ENCODE results near the gene BPIFB4. TPM values are rescaled to one million over a fixed set of nuclear protein-coding genes. Genes with fewer than 3 reads are reported as not detected.
"Not testable (repeated sequence)": the region's sequence is repeated elsewhere in the genome, so short reads cannot be mapped to it uniquely, and the experiment has no call there.

BPIFB4 gene
- total RNA-seq, 4 donors from 2014 or later = not detected

- ATAC-seq (ENCODE audit: low FRiP score) = no peak
These were observed 40.6 kb downstream of the BPIFB4 start for GRCh38 chr20:33119725-33120720.

GRCh38 chr20:33120934-33121333 is 41.5 kb downstream of the BPIFB4 start:
- DNase-seq (ENCODE audit: low spot score) = no peak
- no peak for TF ChIP-seq CTCF (IDR thresholded peaks at IDR 0.05)
- no peak for ATAC-seq (ENCODE audit: low FRiP score)

More at GRCh38 chr20:33119725-33120720, 40.6 kb downstream of the BPIFB4 start:
- DNase-seq (ENCODE audit: low spot score) = no peak
- TF ChIP-seq CTCF (IDR thresholded peaks at IDR 0.05) = no peak

- not testable (repeated sequence) for ATAC-seq (ENCODE audit: low FRiP score); DNase-seq (ENCODE audit: low spot score)
These were observed 42.9 kb downstream of the BPIFB4 start for GRCh38 chr20:33122297-33122696.

GRCh38 chr20:33124261-33124660 is 44.8 kb downstream of the BPIFB4 start:
- no peak for DNase-seq (ENCODE audit: low spot score)
- ATAC-seq (ENCODE audit: low FRiP score) = no peak
- TF ChIP-seq CTCF (IDR thresholded peaks at IDR 0.05) = no peak

- DNase-seq (ENCODE audit: low spot score) (no peak), ATAC-seq (ENCODE audit: low FRiP score) (no peak)
- TF ChIP-seq CTCF (IDR thresholded peaks at IDR 0.05) = no peak
These were observed 45.6 kb downstream of the BPIFB4 start for GRCh38 chr20:33124994-33125393.

GRCh38 chr20:33125983-33126382 is 46.5 kb downstream of the BPIFB4 start:
- ATAC-seq (ENCODE audit: low FRiP score) (no peak), DNase-seq (ENCODE audit: low spot score) (no peak)
- no peak for TF ChIP-seq CTCF (IDR thresholded peaks at IDR 0.05)

- no peak for TF ChIP-seq CTCF (IDR thresholded peaks at IDR 0.05)
- DNase-seq (ENCODE audit: low spot score) (no peak), ATAC-seq (ENCODE audit: low FRiP score) (no peak)
These were observed 48.1 kb downstream of the BPIFB4 start for GRCh38 chr20:33127422-33128097.
